Gastrocnemius medialis (tissue), 4 donors: Measurements from ENCODE around the gene PSD.

Experiments
- CTCF ChIP-seq, 5 experiments: fragments of 450-650 bp in 3 of 5; fragments of 200-600 bp in 2 of 5; sonication (generic) in 2 of 5; IDR thresholded peaks in 4 of 5; conservative IDR thresholded peaks in 1 of 5; 1 replicate in 4 of 5; 2 replicates in 1 of 5; pipeline ENCODE4 v1.5.1; 2016 to 2019; ENCODE audit warnings: antibody characterized with exemption in 5 of 5, mild to moderate bottlenecking in 3 of 5, moderate library complexity in 3 of 5
- POLR2A ChIP-seq, 2 donors: fragments of 450-650 bp; IDR thresholded peaks; one replicate each; pipeline ENCODE4 v1.6.1; 2017; ENCODE audit warnings: antibody characterized with exemption in 2 of 2, mild to moderate bottlenecking in 2 of 2, moderate library complexity in 2 of 2

DNA sequence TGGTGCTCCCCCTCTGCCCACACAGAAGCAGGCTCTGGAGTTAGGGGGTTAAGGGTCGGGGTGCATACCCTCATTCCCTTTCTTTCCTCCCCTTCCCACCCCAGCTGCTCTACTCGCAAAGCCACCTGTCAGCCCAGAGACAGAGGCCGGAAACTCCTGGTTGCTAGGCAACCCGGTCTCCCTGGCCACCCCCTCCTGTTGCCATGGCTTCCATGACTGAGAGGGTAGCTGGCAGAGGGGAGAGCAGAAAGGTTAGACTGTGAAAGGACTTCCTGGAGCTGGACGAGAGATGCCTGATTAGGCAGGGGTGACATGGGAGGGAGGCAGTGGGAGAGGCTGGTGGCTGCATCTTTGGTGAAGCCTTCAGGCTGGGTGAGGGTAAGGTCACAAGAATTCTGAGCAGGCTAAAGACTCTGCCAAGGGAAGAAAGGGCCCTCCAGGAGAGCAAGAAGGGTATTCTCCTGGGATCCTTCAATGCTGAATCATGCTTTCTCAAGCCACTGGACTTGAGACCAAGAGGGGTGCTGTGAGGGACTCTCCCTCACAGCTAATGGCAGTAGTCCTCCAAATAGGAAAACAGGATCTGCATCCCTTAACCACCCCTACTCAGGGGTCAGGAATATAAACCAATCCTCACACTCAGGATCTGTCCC, 5.4 kb downstream of the PSD start:
- TF ChIP-seq CTCF (IDR thresholded peaks at IDR 0.05 in 4 of 5, conservative IDR thresholded peaks at IDR 0.05 in 1 of 5) = no peak
- TF ChIP-seq POLR2A (IDR thresholded peaks at IDR 0.05) = no peak
